ENCODE results near the gene TOM1L2.

GRCh38 chr17:17801800-17802481 is 170.3 kb downstream of the TOM1L2 start:
- no peak for TF ChIP-seq CTCF (IDR thresholded peaks at IDR 0.05)
- TF ChIP-seq POLR2A (IDR thresholded peaks at IDR 0.05), result no peak
